ENCODE results near the gene LDHB.

GRCh38 chr12:21678959-21679358 lies 21.3 kb upstream of the LDHB start:
- TF ChIP-seq EZH2 (IDR thresholded peaks at IDR 0.05; ENCODE audit: borderline replicate concordance, low read length): no peak
- TF ChIP-seq CTCF (IDR thresholded peaks at IDR 0.05; ENCODE audit: low read length): no peak
